GM23338 (cell line): Measurements from ENCODE around the gene NLGN1. TPM values are rescaled to one million over a fixed set of nuclear protein-coding genes. Genes with fewer than 3 reads are reported as not detected.

Experiments
- ATAC-seq: fragments of 200-7000 bp; cut with Tn5 transposase; 3 replicates; pipeline ENCODE4 v1.9.1; 2020
- DNase-seq: peaks from one replicate; pipeline ENCODE4 v3.0.0-alpha.2; 2015; ENCODE audit warnings: low spot score
- H2AFZ ChIP-seq: fragments of 200-600 bp; sonication (generic); 2 replicates; pipeline ENCODE4 v1.8.0; 2016; ENCODE audit warnings: antibody characterized with exemption, mild to moderate bottlenecking, moderate library complexity
- H3F3A ChIP-seq: fragments of 200-600 bp; sonication (generic); replicated peaks from 2 replicates; pipeline ENCODE4 v1.8.0; 2017; ENCODE audit warnings: antibody characterized with exemption, mixed run types, low read depth
- H3K27ac ChIP-seq: fragments of 200-600 bp; sonication (generic); 2 replicates; pipeline ENCODE4 v1.6.1; 2016; ENCODE audit warnings: low read depth
- H3K27me3 ChIP-seq: fragments of 200-600 bp; sonication (generic); 2 replicates; pipeline ENCODE4 v1.8.0; 2016; ENCODE audit warnings: mild to moderate bottlenecking, mixed run types, moderate library complexity; ENCODE audit not compliant: insufficient read depth
- H3K36me3 ChIP-seq: fragments of 200-600 bp; sonication (generic); 2 replicates; pipeline ENCODE4 v1.8.0; 2016; ENCODE audit warnings: mild to moderate bottlenecking; ENCODE audit not compliant: insufficient read depth
- H3K4me1 ChIP-seq: fragments of 200-600 bp; sonication (generic); 2 replicates; pipeline ENCODE4 v1.8.0; 2016; ENCODE audit warnings: mild to moderate bottlenecking, moderate library complexity; ENCODE audit not compliant: insufficient read depth
- H3K4me2 ChIP-seq: fragments of 200-600 bp; sonication (generic); 2 replicates; pipeline ENCODE4 v1.7.1; 2017; ENCODE audit warnings: mixed run types
- H3K4me3 ChIP-seq: fragments of 200-600 bp; sonication (generic); 2 replicates; pipeline ENCODE4 v1.6.1; 2016; ENCODE audit warnings: mixed run types
- H3K79me2 ChIP-seq: fragments of 200-600 bp; sonication (generic); replicated peaks from 2 replicates; pipeline ENCODE4 v1.8.0; 2017; ENCODE audit warnings: mild to moderate bottlenecking; ENCODE audit not compliant: insufficient read depth
- H3K9me2 ChIP-seq: fragments of 200-600 bp; sonication (generic); 2 replicates; pipeline ENCODE4 v1.8.0; 2017; ENCODE audit not compliant: insufficient read depth
- H4K20me1 ChIP-seq: fragments of 200-600 bp; sonication (generic); replicated peaks from 2 replicates; pipeline ENCODE4 v1.8.0; 2017; ENCODE audit warnings: mild to moderate bottlenecking; ENCODE audit not compliant: insufficient read depth
- H3K27ac Mint-ChIP-seq: 2 replicates; pipeline ENCODE4 v1.8.0; 2020; ENCODE audit warnings: inconsistent platforms, mild to moderate bottlenecking, moderate library complexity, mixed read lengths
- H3K27me3 Mint-ChIP-seq: 3 replicates; pipeline ENCODE4 v1.8.0; 2022; ENCODE audit warnings: low read depth, mild to moderate bottlenecking, moderate library complexity, mixed read lengths, inconsistent platforms; ENCODE audit not compliant: insufficient read depth, poor library complexity
- H3K36me3 Mint-ChIP-seq: 3 replicates; pipeline ENCODE4 v1.8.0; 2021; ENCODE audit warnings: low read depth, mild to moderate bottlenecking, inconsistent platforms, moderate library complexity, mixed read lengths
- H3K4me1 Mint-ChIP-seq: 3 replicates; pipeline ENCODE4 v1.8.0; 2020; ENCODE audit warnings: mild to moderate bottlenecking, inconsistent platforms, mixed read lengths
- H3K4me3 Mint-ChIP-seq: 3 replicates; pipeline ENCODE4 v1.8.0; 2021; ENCODE audit warnings: moderate library complexity, mild to moderate bottlenecking, inconsistent platforms, mixed read lengths
- H3K9me3 Mint-ChIP-seq: 3 replicates; pipeline ENCODE4 v1.8.0; 2020; ENCODE audit warnings: moderate library complexity, mild to moderate bottlenecking, inconsistent platforms, mixed read lengths
- CREB1 ChIP-seq: fragments of 250-450 bp; sonication (Bioruptor Pico); IDR thresholded peaks from 2 replicates; pipeline ENCODE4 v1.5.0; 2020; ENCODE audit warnings: low read depth, mild to moderate bottlenecking, moderate library complexity
- EZH2 ChIP-seq: fragments of 200-600 bp; sonication (generic); IDR thresholded peaks from one replicate; pipeline ENCODE4 v1.8.0; 2017; ENCODE audit warnings: antibody characterized with exemption, mild to moderate bottlenecking, low read depth; ENCODE audit not compliant: unreplicated experiment
- EZH2phosphoT487 ChIP-seq: fragments of 200-600 bp; sonication (generic); IDR thresholded peaks from one replicate; pipeline ENCODE4 v1.8.1; 2018; ENCODE audit warnings: antibody characterized with exemption; ENCODE audit not compliant: unreplicated experiment
- JUNB ChIP-seq: IDR thresholded peaks from one replicate; pipeline ENCODE4 v1.6.1; 2016; ENCODE audit warnings: antibody characterized with exemption; ENCODE audit not compliant: unreplicated experiment
- NANOG ChIP-seq: IDR thresholded peaks from 2 replicates; pipeline ENCODE4 v1.6.1; 2016; ENCODE audit warnings: antibody characterized with exemption, borderline replicate concordance
- POLR2AphosphoS5 ChIP-seq: IDR thresholded peaks from 2 replicates; pipeline ENCODE4 v1.6.1; 2016; ENCODE audit warnings: antibody characterized with exemption, low read depth
- STAT1 ChIP-seq: IDR thresholded peaks from one replicate; pipeline ENCODE4 v1.6.1; 2016; ENCODE audit warnings: antibody characterized with exemption; ENCODE audit not compliant: unreplicated experiment
- ZNF114 ChIP-seq: fragments of 250-450 bp; sonication (Bioruptor Pico); IDR thresholded peaks from 2 replicates; pipeline ENCODE4 v1.5.0; 2020; ENCODE audit warnings: mild to moderate bottlenecking, moderate library complexity
- ZNF331 ChIP-seq: fragments of 250-450 bp; sonication (Bioruptor Pico); IDR thresholded peaks from 2 replicates; pipeline ENCODE4 v1.5.0; 2020; ENCODE audit warnings: low read depth, mild to moderate bottlenecking, moderate library complexity
- polyA plus RNA-seq: library from polyadenylated mRNA; unstranded; fragments of >200 nt; fragmentation: Nextera tagmentation; extraction: Ambion mirVana; gene quantifications from 2 replicates; pipeline ENCODE4 v1.2.1, GENCODE V29; 2016
- total RNA-seq: library from RNA; depleted of rRNA; stranded (reverse); fragments of >200 nt; shearing (Covaris generic); gene quantifications from 2 replicates; pipeline ENCODE4 v1.2.3, GENCODE V29; 2014
- TF ChIP-seq, protein P1 (sequence below): fragments of 250-450 bp; sonication (Bioruptor Pico); IDR thresholded peaks from 2 replicates; pipeline ENCODE4 v1.5.0; 2020; ENCODE audit warnings: mild to moderate bottlenecking, moderate library complexity
- TF ChIP-seq, protein P2 (sequence below), 2 experiments: fragments of 200-600 bp in 1 of 2; sonication (generic) in 1 of 2; conservative IDR thresholded peaks; 2 replicates each; pipeline versions ENCODE4 v1.5.1 to v1.6.1; 2016 to 2017; ENCODE audit warnings: antibody characterized with exemption in 2 of 2, low read depth in 2 of 2, mild to moderate bottlenecking in 2 of 2, moderate library complexity in 1 of 2
- TF ChIP-seq, protein P3 (sequence below): IDR thresholded peaks from one replicate; pipeline ENCODE4 v1.6.1; 2018; ENCODE audit warnings: antibody characterized with exemption; ENCODE audit not compliant: unreplicated experiment
- TF ChIP-seq, protein P4 (sequence below): IDR thresholded peaks from 2 replicates; pipeline ENCODE4 v1.6.1; 2016; ENCODE audit warnings: antibody characterized with exemption

The NLGN1 gene
- total and polyA plus RNA-seq, 2 experiments from 2014 or later: 6.5 to 18.6 TPM

DNA sequence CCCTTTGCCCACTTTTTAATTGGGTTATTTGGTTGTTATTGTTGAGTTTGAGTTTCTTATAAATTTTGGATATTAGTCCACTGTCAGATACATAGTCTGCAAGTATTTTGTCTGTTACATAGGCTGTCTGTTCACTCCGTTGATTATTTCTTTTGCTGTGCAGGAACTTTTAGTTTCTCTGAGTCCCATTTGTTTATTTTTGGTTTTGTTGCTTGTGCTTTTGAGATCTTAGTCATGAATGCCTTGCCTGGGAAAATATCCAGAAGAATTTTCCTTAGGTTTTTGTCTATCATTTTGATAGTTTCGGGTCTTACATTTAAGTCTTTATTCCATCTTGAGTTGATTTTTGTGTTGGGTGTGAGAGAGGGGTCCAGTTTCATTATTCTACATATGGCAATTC lies 254.5 kb downstream of the NLGN1 start (continued):
- TF ChIP-seq ZNF114 (CRISPR knock-in tag): no peak

DNA sequence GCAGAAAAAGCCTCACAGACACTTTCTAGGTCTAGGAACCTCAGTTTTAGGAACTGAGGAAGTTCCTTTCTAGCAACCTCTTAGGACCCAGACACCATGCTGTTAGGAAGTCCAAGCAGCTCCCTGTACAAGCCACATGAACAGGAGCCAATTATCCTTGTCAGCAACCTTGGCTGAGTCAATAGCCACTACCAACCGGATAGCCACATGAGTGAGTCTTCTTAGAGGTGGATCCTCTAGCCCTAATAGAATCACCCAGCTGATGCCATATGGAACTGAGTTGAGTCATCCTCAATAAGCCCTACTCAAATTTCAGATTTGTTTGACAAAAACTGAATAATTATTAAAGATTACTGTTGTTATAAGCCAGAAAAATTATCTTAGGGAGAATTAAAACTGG lies 256.2 kb downstream of the NLGN1 start:
- no peak overlapping the region for H3K4me3 Mint-ChIP-seq
- H3K27ac Mint-ChIP-seq: no peak overlapping the region
- Histone ChIP-seq H3K4me2 (no peak overlapping the region), H3K4me3 (no peak overlapping the region), H3K4me1 (peaks cover 8% of the 10 kb centered on the region), H3K36me3 (no peaks in the 10 kb centered on the region), H3K9me2 (no peaks in the 10 kb centered on the region), H3K79me2 (no peaks in the 10 kb centered on the region), H3F3A (no peaks in the 10 kb centered on the region), H4K20me1 (no peaks in the 10 kb centered on the region), H3K27ac (no peak overlapping the region), H2AFZ (no peak overlapping the region), H3K27me3 (no peaks in the 10 kb centered on the region)
- no peak for DNase-seq
- TF ChIP-seq ZNF331 (CRISPR knock-in tag): no peak
- TF ChIP-seq POLR2AphosphoS5: no peak
- TF ChIP-seq, protein P1, sequence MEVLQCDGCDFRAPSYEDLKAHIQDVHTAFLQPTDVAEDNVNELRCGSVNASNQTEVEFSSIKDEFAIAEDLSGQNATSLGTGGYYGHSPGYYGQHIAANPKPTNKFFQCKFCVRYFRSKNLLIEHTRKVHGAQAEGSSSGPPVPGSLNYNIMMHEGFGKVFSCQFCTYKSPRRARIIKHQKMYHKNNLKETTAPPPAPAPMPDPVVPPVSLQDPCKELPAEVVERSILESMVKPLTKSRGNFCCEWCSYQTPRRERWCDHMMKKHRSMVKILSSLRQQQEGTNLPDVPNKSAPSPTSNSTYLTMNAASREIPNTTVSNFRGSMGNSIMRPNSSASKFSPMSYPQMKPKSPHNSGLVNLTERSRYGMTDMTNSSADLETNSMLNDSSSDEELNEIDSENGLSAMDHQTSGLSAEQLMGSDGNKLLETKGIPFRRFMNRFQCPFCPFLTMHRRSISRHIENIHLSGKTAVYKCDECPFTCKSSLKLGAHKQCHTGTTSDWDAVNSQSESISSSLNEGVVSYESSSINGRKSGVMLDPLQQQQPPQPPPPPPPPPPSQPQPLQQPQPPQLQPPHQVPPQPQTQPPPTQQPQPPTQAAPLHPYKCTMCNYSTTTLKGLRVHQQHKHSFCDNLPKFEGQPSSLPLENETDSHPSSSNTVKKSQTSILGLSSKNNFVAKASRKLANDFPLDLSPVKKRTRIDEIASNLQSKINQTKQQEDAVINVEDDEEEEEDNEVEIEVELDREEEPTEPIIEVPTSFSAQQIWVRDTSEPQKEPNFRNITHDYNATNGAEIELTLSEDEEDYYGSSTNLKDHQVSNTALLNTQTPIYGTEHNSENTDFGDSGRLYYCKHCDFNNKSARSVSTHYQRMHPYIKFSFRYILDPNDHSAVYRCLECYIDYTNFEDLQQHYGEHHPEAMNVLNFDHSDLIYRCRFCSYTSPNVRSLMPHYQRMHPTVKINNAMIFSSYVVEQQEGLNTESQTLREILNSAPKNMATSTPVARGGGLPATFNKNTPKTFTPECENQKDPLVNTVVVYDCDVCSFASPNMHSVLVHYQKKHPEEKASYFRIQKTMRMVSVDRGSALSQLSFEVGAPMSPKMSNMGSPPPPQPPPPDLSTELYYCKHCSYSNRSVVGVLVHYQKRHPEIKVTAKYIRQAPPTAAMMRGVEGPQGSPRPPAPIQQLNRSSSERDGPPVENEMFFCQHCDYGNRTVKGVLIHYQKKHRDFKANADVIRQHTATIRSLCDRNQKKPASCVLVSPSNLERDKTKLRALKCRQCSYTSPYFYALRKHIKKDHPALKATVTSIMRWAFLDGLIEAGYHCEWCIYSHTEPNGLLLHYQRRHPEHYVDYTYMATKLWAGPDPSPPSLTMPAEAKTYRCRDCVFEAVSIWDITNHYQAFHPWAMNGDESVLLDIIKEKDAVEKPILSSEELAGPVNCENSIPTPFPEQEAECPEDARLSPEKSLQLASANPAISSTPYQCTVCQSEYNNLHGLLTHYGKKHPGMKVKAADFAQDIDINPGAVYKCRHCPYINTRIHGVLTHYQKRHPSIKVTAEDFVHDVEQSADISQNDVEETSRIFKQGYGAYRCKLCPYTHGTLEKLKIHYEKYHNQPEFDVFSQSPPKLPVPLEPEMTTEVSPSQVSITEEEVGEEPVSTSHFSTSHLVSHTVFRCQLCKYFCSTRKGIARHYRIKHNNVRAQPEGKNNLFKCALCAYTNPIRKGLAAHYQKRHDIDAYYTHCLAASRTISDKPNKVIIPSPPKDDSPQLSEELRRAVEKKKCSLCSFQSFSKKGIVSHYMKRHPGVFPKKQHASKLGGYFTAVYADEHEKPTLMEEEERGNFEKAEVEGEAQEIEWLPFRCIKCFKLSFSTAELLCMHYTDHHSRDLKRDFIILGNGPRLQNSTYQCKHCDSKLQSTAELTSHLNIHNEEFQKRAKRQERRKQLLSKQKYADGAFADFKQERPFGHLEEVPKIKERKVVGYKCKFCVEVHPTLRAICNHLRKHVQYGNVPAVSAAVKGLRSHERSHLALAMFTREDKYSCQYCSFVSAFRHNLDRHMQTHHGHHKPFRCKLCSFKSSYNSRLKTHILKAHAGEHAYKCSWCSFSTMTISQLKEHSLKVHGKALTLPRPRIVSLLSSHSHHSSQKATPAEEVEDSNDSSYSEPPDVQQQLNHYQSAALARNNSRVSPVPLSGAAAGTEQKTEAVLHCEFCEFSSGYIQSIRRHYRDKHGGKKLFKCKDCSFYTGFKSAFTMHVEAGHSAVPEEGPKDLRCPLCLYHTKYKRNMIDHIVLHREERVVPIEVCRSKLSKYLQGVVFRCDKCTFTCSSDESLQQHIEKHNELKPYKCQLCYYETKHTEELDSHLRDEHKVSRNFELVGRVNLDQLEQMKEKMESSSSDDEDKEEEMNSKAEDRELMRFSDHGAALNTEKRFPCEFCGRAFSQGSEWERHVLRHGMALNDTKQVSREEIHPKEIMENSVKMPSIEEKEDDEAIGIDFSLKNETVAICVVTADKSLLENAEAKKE (CRISPR knock-in tag): no peak
- no peak for TF ChIP-seq CREB1 (CRISPR knock-in tag)
- no peak for TF ChIP-seq EZH2
- TF ChIP-seq, protein P2, sequence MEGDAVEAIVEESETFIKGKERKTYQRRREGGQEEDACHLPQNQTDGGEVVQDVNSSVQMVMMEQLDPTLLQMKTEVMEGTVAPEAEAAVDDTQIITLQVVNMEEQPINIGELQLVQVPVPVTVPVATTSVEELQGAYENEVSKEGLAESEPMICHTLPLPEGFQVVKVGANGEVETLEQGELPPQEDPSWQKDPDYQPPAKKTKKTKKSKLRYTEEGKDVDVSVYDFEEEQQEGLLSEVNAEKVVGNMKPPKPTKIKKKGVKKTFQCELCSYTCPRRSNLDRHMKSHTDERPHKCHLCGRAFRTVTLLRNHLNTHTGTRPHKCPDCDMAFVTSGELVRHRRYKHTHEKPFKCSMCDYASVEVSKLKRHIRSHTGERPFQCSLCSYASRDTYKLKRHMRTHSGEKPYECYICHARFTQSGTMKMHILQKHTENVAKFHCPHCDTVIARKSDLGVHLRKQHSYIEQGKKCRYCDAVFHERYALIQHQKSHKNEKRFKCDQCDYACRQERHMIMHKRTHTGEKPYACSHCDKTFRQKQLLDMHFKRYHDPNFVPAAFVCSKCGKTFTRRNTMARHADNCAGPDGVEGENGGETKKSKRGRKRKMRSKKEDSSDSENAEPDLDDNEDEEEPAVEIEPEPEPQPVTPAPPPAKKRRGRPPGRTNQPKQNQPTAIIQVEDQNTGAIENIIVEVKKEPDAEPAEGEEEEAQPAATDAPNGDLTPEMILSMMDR (conservative IDR thresholded peaks at IDR 0.05; ENCODE audit: low read depth in 2 of 2): no peak
- TF ChIP-seq, protein P3, sequence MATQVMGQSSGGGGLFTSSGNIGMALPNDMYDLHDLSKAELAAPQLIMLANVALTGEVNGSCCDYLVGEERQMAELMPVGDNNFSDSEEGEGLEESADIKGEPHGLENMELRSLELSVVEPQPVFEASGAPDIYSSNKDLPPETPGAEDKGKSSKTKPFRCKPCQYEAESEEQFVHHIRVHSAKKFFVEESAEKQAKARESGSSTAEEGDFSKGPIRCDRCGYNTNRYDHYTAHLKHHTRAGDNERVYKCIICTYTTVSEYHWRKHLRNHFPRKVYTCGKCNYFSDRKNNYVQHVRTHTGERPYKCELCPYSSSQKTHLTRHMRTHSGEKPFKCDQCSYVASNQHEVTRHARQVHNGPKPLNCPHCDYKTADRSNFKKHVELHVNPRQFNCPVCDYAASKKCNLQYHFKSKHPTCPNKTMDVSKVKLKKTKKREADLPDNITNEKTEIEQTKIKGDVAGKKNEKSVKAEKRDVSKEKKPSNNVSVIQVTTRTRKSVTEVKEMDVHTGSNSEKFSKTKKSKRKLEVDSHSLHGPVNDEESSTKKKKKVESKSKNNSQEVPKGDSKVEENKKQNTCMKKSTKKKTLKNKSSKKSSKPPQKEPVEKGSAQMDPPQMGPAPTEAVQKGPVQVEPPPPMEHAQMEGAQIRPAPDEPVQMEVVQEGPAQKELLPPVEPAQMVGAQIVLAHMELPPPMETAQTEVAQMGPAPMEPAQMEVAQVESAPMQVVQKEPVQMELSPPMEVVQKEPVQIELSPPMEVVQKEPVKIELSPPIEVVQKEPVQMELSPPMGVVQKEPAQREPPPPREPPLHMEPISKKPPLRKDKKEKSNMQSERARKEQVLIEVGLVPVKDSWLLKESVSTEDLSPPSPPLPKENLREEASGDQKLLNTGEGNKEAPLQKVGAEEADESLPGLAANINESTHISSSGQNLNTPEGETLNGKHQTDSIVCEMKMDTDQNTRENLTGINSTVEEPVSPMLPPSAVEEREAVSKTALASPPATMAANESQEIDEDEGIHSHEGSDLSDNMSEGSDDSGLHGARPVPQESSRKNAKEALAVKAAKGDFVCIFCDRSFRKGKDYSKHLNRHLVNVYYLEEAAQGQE: no peak
- no peak for TF ChIP-seq JUNB
- TF ChIP-seq NANOG: no peak
- TF ChIP-seq, protein P4, sequence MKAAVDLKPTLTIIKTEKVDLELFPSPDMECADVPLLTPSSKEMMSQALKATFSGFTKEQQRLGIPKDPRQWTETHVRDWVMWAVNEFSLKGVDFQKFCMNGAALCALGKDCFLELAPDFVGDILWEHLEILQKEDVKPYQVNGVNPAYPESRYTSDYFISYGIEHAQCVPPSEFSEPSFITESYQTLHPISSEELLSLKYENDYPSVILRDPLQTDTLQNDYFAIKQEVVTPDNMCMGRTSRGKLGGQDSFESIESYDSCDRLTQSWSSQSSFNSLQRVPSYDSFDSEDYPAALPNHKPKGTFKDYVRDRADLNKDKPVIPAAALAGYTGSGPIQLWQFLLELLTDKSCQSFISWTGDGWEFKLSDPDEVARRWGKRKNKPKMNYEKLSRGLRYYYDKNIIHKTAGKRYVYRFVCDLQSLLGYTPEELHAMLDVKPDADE: no peak
- no peak for TF ChIP-seq STAT1
- no peak for TF ChIP-seq EZH2phosphoT487
- no peak for TF ChIP-seq ZNF114 (CRISPR knock-in tag)
- no peak for ATAC-seq
- H3K27me3 Mint-ChIP-seq: no peaks in the 10 kb centered on the region
- H3K9me3 Mint-ChIP-seq: no peaks in the 10 kb centered on the region
- peaks cover 16% of the 10 kb centered on the region; the same call in 2 of the 3 replicates for H3K4me1 Mint-ChIP-seq
- no peaks in the 10 kb centered on the region for H3K36me3 Mint-ChIP-seq
